Liver (tissue), 9 donors: Measurements from ENCODE around the gene KDM5A. TPM values are rescaled to one million over a fixed set of nuclear protein-coding genes. Genes with fewer than 3 reads are reported as not detected.

Experiments used
- DNase-seq: peaks from one replicate; pipeline ENCODE4 v3.0.0-alpha.2; 2017; ENCODE audit warnings: low spot score
- H3K27ac ChIP-seq, 2 donors: one replicate each; pipeline ENCODE4 v1.7.0; 2013; ENCODE audit warnings: inconsistent platforms in 2 of 2, low read length in 2 of 2, control low read depth in 1 of 2, low read depth in 1 of 2, mild to moderate bottlenecking in 1 of 2
- H3K27me3 ChIP-seq, 4 donors: one replicate each; pipeline versions ENCODE4 v1.6.1 to v1.7.0; 2013; ENCODE audit warnings: low read length in 3 of 4, inconsistent platforms in 1 of 4, mild to moderate bottlenecking in 1 of 4, moderate library complexity in 1 of 4; ENCODE audit not compliant: control insufficient read depth in 4 of 4, insufficient read depth in 4 of 4
- H3K36me3 ChIP-seq, 4 donors: one replicate each; pipeline versions ENCODE4 v1.6.1 to v1.7.0; 2013; ENCODE audit warnings: low read length in 3 of 4, mild to moderate bottlenecking in 3 of 4, low read depth in 1 of 4, moderate library complexity in 1 of 4; ENCODE audit not compliant: control insufficient read depth in 4 of 4, insufficient read depth in 3 of 4
- H3K4me1 ChIP-seq, 4 donors: one replicate each; pipeline versions ENCODE4 v1.6.1 to v1.7.0; 2013; ENCODE audit warnings: low read length in 3 of 4, mild to moderate bottlenecking in 3 of 4, moderate library complexity in 1 of 4; ENCODE audit not compliant: control insufficient read depth in 4 of 4, insufficient read depth in 4 of 4
- H3K4me3 ChIP-seq, 3 donors: one replicate each; pipeline versions ENCODE4 v1.6.1 to v1.7.0; 2013; ENCODE audit warnings: low read length in 3 of 3, control low read depth in 1 of 3, low read depth in 1 of 3, mild to moderate bottlenecking in 1 of 3
- H3K9ac ChIP-seq, 2 donors: one replicate each; pipeline ENCODE4 v1.7.0; 2013; ENCODE audit warnings: low read length in 2 of 2, mild to moderate bottlenecking in 2 of 2, moderate library complexity in 2 of 2, control low read depth in 1 of 2, low read depth in 1 of 2
- H3K9me3 ChIP-seq, 4 donors: one replicate each; pipeline versions ENCODE4 v1.6.1 to v1.7.0; 2013; ENCODE audit warnings: low read length in 3 of 4; ENCODE audit not compliant: control insufficient read depth in 4 of 4
- EGR1 ChIP-seq, 2 donors: IDR thresholded peaks; 2 replicates each; pipeline ENCODE4 v1.6.1; 2016 to 2018; ENCODE audit warnings: antibody characterized with exemption in 2 of 2, low read depth in 2 of 2
- GABPA ChIP-seq, 2 donors: IDR thresholded peaks in 1 of 2; conservative IDR thresholded peaks in 1 of 2; 2 replicates each; pipeline ENCODE4 v1.6.1; 2016; ENCODE audit warnings: antibody characterized with exemption in 2 of 2, mild to moderate bottlenecking in 1 of 2, moderate library complexity in 1 of 2
- HNF4A ChIP-seq, 2 donors: conservative IDR thresholded peaks; 2 replicates each; pipeline ENCODE4 v1.6.1; 2016; ENCODE audit warnings: antibody characterized with exemption in 2 of 2, mild to moderate bottlenecking in 2 of 2
- HNF4G ChIP-seq: IDR thresholded peaks from 2 replicates; pipeline ENCODE4 v1.6.1; 2016; ENCODE audit warnings: antibody characterized with exemption
- NR2F2 ChIP-seq: IDR thresholded peaks from 2 replicates; pipeline ENCODE4 v1.6.1; 2016; ENCODE audit warnings: antibody characterized with exemption
- RAD21 ChIP-seq, 2 donors: IDR thresholded peaks; 2 replicates each; pipeline ENCODE4 v1.6.1; 2016; ENCODE audit warnings: antibody characterized with exemption in 2 of 2, mild to moderate bottlenecking in 2 of 2
- SP1 ChIP-seq: IDR thresholded peaks from 2 replicates; pipeline ENCODE4 v1.6.1; 2018; ENCODE audit warnings: antibody characterized with exemption, mild to moderate bottlenecking
- TAF1 ChIP-seq: conservative IDR thresholded peaks from 2 replicates; pipeline ENCODE4 v1.6.1; 2016; ENCODE audit warnings: antibody characterized with exemption, mild to moderate bottlenecking
- YY1 ChIP-seq: IDR thresholded peaks from 2 replicates; pipeline ENCODE4 v1.6.1; 2016; ENCODE audit warnings: antibody characterized with exemption, mild to moderate bottlenecking
- WGBS: extraction: QIAGEN DNeasy Blood & Tissue Kit; methylation state at CpG from one replicate; pipeline ENCODE4 v1.1.7; 2013; 5-methylcytosine and 5-hydroxymethylcytosine counted together
- polyA plus RNA-seq, 2 donors: library from polyadenylated mRNA; stranded (reverse) in 1 of 2; unstranded in 1 of 2; fragments of 200-250 nt in 1 of 2; fragments of >200 nt in 1 of 2; fragmentation: Nextera tagmentation in 1 of 2; extraction: Ambion mirVana in 1 of 2; gene quantifications; one replicate each; pipeline versions ENCODE4 v1.2.1 to v1.2.3, GENCODE V29; 2013 to 2015
- total RNA-seq, 2 donors: library from RNA; depleted of rRNA; stranded (reverse); fragments of >200 nt; gene quantifications; one replicate each; pipeline ENCODE4 v1.2.3, GENCODE V29; 2014
- TF ChIP-seq, protein P1 (sequence below): IDR thresholded peaks from 2 replicates; pipeline ENCODE4 v1.6.1; 2016; ENCODE audit warnings: antibody characterized with exemption
- TF ChIP-seq, protein P2 (sequence below): fragments of 150-350 bp; IDR thresholded peaks from 2 replicates; pipeline ENCODE4 v1.5.1; 2017; ENCODE audit warnings: improper control_type of control experiment, low read depth, low read length; ENCODE audit not compliant: missing input control
- donor health status: healthy.
- donor health status: healthy.
- donor health status: healthy.
- donor health status: healthy.
- donor health status: healthy.

Gene KDM5A
- total and polyA plus RNA-seq, 4 donors, result 7.2 to 33.7 (median 23.6) TPM

DNA sequence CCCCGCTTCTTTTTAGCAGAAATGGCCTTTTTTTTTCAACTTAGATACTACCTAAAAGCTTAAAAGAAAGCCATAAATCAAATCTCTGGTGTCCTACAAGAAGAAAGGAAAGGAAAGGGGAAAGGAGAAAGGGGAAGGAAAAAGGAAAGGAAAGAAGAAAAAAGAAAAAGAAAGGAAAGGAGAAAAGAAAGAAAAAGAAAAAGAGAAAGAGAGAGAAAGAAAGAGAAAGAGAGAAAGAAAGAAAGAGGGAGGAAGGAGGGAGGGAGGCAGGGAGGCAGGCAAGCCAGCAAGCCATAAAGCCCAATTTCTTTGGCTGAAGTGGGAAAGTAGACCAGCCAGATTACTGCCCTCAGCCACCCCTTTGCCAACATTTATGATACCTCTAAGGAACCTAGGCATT lies 94.0 kb downstream of the KDM5A start (continued):
- TF ChIP-seq, protein P1, sequence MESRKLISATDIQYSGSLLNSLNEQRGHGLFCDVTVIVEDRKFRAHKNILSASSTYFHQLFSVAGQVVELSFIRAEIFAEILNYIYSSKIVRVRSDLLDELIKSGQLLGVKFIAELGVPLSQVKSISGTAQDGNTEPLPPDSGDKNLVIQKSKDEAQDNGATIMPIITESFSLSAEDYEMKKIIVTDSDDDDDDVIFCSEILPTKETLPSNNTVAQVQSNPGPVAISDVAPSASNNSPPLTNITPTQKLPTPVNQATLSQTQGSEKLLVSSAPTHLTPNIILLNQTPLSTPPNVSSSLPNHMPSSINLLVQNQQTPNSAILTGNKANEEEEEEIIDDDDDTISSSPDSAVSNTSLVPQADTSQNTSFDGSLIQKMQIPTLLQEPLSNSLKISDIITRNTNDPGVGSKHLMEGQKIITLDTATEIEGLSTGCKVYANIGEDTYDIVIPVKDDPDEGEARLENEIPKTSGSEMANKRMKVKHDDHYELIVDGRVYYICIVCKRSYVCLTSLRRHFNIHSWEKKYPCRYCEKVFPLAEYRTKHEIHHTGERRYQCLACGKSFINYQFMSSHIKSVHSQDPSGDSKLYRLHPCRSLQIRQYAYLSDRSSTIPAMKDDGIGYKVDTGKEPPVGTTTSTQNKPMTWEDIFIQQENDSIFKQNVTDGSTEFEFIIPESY, result no peak
- TF ChIP-seq EGR1 (IDR thresholded peaks at IDR 0.05; ENCODE audit: low read depth in 2 of 2) (no peak), RAD21 (IDR thresholded peaks at IDR 0.05) (no peak)

DNA sequence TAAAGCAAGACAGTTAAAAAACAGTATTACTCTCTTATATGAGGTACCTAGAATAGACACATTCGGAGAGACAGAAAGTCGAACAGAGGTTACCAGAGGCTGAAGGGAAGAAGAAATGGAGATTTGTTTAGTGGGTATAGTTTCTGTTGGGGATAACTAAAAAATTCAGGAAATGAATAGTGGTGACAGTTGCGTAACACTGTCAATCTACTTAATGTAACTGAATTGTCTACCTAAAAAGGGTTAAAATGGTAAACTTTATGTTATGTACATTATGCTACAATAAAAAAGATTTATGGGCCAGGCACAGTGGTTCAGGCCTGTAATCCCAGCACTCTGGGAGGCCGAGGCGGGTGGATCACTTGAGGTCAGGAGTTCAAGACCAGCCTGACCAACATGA lies 95.9 kb downstream of the KDM5A start:
- WGBS, result 87% methylated on average over 5 of the region's 5 CpGs
- TF ChIP-seq RAD21 (IDR thresholded peaks at IDR 0.05) (no peak), SP1 (no peak)
- Histone ChIP-seq H3K27me3 (no peaks in the 10 kb centered on the region), H3K9me3 (no peaks in the 10 kb centered on the region), H3K4me1 (no peaks in the 10 kb centered on the region), H3K9ac (no peak overlapping the region), H3K27ac (no peak overlapping the region), H3K36me3 (peaks cover 7 to 44% (median 40%) of the 10 kb centered on the region in 4 donors), H3K4me3 (no peak overlapping the region)
- DNase-seq, result no peak

DNA sequence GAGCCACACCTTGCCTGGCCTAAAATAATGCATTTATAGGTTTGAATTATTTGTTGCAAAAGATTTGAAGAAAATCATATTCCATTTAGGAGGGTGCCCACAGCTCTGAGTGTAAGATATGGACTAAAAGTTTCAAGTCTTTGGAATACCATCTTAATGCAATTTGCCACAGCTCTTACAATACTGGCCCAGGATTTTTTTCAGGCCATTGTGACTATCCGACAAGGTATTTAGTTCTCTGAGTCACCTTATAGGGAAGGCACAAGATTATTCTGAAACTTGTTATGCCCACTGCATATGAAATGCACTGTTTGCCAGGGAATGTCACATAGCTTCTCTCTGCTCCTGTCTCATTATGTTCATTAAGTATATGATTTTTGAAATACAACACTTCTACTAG lies 96.9 kb downstream of the KDM5A start:
- WGBS, result 100% methylated on average over 1 of the region's 1 CpG

DNA sequence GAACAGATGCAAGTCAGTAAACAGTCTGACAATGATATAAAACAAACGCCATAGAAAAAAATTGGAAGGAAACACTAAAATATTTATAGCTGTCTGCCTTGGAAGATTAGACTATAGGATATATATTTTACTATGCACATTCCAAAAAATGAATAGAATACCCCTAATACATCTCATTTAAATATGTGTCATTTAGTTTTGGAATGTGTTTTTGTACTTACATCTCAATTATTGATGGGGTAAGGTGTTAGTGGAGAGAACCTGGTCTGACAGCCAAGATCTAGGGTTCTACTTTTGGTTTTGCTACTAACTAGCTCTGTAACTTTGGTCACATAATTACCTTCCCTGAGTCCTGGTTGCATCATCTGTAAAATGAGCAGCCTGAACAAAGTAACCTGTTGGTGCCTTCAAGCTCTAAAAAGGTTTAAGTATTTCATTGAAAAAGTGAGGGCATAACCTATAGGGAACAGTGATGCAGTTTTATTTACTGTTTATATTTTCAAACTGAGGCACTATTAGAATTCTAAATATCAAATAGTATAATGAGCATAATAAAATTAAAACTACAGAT lies 97.9 kb downstream of the KDM5A start:
- H3K27me3 ChIP-seq, result no peaks in the 10 kb centered on the region
- 76% methylated on average over 1 of the region's 1 CpG for WGBS
- no peak for TF ChIP-seq HNF4G
- TF ChIP-seq HNF4A (conservative IDR thresholded peaks at IDR 0.05), result no peak
- TF ChIP-seq TAF1, result no peak
- TF ChIP-seq GABPA (IDR thresholded peaks at IDR 0.05 in 1 of 2, conservative IDR thresholded peaks at IDR 0.05 in 1 of 2), result no peak
- TF ChIP-seq, protein P1, result no peak
- TF ChIP-seq, protein P2, sequence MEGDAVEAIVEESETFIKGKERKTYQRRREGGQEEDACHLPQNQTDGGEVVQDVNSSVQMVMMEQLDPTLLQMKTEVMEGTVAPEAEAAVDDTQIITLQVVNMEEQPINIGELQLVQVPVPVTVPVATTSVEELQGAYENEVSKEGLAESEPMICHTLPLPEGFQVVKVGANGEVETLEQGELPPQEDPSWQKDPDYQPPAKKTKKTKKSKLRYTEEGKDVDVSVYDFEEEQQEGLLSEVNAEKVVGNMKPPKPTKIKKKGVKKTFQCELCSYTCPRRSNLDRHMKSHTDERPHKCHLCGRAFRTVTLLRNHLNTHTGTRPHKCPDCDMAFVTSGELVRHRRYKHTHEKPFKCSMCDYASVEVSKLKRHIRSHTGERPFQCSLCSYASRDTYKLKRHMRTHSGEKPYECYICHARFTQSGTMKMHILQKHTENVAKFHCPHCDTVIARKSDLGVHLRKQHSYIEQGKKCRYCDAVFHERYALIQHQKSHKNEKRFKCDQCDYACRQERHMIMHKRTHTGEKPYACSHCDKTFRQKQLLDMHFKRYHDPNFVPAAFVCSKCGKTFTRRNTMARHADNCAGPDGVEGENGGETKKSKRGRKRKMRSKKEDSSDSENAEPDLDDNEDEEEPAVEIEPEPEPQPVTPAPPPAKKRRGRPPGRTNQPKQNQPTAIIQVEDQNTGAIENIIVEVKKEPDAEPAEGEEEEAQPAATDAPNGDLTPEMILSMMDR, result no peak
- no peak for TF ChIP-seq YY1
- no peak for TF ChIP-seq NR2F2
- H3K9ac ChIP-seq, result no peak overlapping the region
- DNase-seq, result no peak
- H3K9me3 ChIP-seq, result no peaks in the 10 kb centered on the region
- H3K36me3 ChIP-seq, result peaks cover 5 to 36% (median 29%) of the 10 kb centered on the region in 4 donors
- no peak overlapping the region for H3K27ac ChIP-seq
- H3K4me3 ChIP-seq, result no peak overlapping the region
- no peaks in the 10 kb centered on the region for H3K4me1 ChIP-seq

More for the DNA sequence above, 96.9 kb downstream of the KDM5A start:
- H3K9me3 ChIP-seq, result no peaks in the 10 kb centered on the region
- H3K27me3 ChIP-seq, result no peaks in the 10 kb centered on the region
- no peak overlapping the region for H3K9ac ChIP-seq
- no peak overlapping the region for H3K27ac ChIP-seq
- H3K36me3 ChIP-seq, result peaks cover 5 to 41% (median 36%) of the 10 kb centered on the region in 4 donors
- no peaks in the 10 kb centered on the region for H3K4me1 ChIP-seq
- TF ChIP-seq NR2F2 (no peak), SP1 (no peak)
- no peak overlapping the region for H3K4me3 ChIP-seq
- DNase-seq, result no peak
